22Rv1 (cell line): ENCODE results near the gene NKX1-1.
"Not testable (repeated sequence)": the region's sequence is repeated elsewhere in the genome, so short reads cannot be mapped to it uniquely, and the experiment has no call there.

Source experiments
- H3K27ac ChIP-seq: fragments of 450-650 bp; 2 replicates; pipeline ENCODE4 v1.5.1; 2017
- CTCF ChIP-seq: fragments of 450-650 bp; IDR thresholded peaks from 2 replicates; pipeline ENCODE4 v1.5.1; 2017; ENCODE audit warnings: mild to moderate bottlenecking
- ZFX ChIP-seq: fragments of 450-650 bp; IDR thresholded peaks from 2 replicates; pipeline ENCODE4 v1.6.1; 2017; ENCODE audit warnings: antibody characterized with exemption, borderline replicate concordance

Gene NKX1-1

GRCh38 chr4:1375051-1375721 is 31.1 kb downstream of the NKX1-1 start:
- no peak overlapping the region for H3K27ac ChIP-seq
- TF ChIP-seq ZFX (no peak), CTCF (no peak)

GRCh38 chr4:1374706-1375045 is 31.6 kb downstream of the NKX1-1 start:
- H3K27ac ChIP-seq, result no peak overlapping the region
- TF ChIP-seq ZFX (no peak), CTCF (no peak)

- TF ChIP-seq CTCF, result no peak
- no peak for TF ChIP-seq ZFX
- no peak overlapping the region for H3K27ac ChIP-seq
Observed at GRCh38 chr4:1373892-1374705, 32.1 kb downstream of the NKX1-1 start.

GRCh38 chr4:1372576-1372975 is 33.7 kb downstream of the NKX1-1 start:
- not testable (repeated sequence) for H3K27ac ChIP-seq

- H3K27ac ChIP-seq, result no peak overlapping the region
- TF ChIP-seq ZFX, result no peak
- TF ChIP-seq CTCF, result no peak
Observed at GRCh38 chr4:1371176-1372165, 34.8 kb downstream of the NKX1-1 start.

GRCh38 chr4:1370321-1371124 is 35.7 kb downstream of the NKX1-1 start:
- TF ChIP-seq ZFX, result no peak
- no peak for TF ChIP-seq CTCF
- H3K27ac ChIP-seq, result no peak overlapping the region
